GM19035 (cell line): ENCODE results near the gene FAM210A.

ENCODE experiments used
- ATAC-seq: cut with Tn5 transposase; IDR thresholded peaks from one replicate; pipeline ENCODE4 v1.9.1; 2021; ENCODE audit not compliant: unreplicated experiment

FAM210A gene

GRCh38 chr18:13646633-13647032 is 79.7 kb downstream of the FAM210A start:
- no peak for ATAC-seq

DNA sequence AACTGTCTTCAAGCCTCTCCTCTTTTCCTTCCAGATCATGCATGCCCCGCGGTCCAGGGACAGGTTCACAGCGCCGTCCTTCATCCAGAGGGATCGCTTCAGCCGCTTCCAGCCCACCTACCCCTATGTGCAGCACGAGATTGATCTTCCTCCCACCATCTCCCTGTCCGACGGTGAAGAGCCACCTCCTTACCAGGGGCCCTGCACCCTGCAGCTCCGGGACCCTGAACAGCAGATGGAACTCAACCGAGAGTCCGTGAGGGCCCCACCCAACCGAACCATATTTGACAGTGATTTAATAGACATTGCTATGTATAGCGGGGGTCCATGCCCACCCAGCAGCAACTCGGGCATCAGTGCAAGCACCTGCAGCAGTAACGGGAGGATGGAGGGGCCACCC is 81.3 kb downstream of the FAM210A start:
- ATAC-seq: no peak

DNA sequence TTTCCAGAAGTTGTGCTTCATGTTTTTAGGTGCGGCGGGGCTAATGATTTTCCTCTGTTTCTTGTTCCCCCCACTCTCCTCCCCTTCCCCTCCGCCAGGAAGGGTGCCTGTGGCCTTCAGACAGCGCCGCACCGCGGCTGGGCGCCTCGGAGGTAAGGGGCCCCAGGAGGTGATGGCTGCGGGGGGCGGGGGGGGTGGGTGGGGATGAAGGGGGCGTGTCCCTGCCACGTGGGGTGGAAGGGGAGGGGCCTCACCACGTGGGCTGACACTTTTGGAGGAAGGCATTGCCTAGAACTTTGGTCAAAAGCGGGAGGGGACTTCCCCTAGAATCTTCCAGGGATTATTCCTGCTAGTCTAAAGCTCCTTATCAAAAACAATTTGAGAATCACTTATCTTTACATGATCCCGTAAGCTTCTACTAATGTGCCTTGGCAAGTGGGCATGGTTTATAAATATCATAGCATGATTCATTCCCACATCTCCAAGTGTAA is 83.1 kb downstream of the FAM210A start:
- no peak for ATAC-seq

GRCh38 chr18:13642440-13642827 is 83.9 kb downstream of the FAM210A start:
- ATAC-seq: no peak

GRCh38 chr18:13641551-13642439 is 84.6 kb downstream of the FAM210A start:
- no peak for ATAC-seq

DNA sequence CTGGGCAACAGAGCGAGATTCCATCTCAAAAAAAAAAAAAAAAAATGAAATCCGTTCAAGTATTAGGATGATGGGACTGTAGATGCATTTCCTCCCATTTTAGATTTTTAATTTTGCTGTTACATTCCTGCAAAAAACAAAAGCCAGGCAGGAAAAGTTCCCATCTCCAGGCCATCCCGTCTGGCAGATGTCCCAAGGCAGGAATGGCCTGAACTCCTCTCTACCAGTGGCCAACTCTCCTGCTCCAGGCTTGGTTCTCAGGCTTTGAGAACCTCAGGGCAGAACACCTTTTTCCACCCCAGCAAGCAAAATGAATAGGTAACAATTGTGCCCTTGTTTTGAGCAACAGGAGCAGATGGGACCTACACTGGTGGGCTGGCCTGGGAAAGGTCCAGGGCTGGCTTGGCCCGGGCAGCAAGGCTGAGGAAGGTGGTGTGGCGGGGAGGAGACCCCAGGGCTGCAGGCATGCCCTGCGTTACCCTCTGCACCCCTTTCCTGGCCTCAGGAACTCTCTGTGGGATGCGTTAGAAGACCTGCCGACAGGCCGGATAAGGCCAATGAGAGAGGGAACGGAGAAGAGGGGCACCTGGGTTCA is 86.0 kb downstream of the FAM210A start:
- ATAC-seq: no peak

- no peak for ATAC-seq
Observed at GRCh38 chr18:13638719-13639595, 87.4 kb downstream of the FAM210A start.

GRCh38 chr18:13635046-13635445 is 91.3 kb downstream of the FAM210A start:
- ATAC-seq: no peak

- no peak for ATAC-seq
Observed at GRCh38 chr18:13633700-13634099, 92.7 kb downstream of the FAM210A start.

DNA sequence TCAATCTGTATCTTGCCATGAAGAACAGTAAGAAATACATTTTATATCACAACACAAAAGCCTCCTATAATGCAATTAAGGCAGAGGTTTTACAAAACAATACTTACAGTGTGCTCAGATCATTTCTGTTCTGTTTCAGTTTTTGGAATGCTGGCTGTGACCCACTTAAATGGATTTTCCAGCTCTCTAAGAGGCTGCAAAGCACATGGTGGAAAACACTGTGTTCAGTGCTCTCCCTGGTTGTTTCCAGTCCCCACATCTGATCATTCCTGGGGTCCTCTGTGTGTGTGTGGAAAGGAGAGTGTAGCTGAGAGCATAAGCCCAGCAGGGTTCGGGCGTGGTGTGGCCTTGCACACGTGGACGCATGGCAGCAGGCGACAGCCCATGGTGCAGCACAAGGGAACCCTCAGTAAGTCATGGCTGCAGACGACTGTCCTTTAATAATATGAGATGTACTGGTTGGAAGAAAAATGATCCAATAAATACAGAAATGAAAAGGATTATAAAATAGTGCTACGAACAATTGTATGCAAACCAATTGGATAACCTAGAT is 95.6 kb downstream of the FAM210A start:
- ATAC-seq: no peak

GRCh38 chr18:13629841-13630715 is 96.3 kb downstream of the FAM210A start:
- ATAC-seq: peak; percentile 67

GRCh38 chr18:13628211-13628610 is 98.1 kb downstream of the FAM210A start:
- no peak for ATAC-seq

- ATAC-seq: no peak
Observed at GRCh38 chr18:13627639-13628038, 98.7 kb downstream of the FAM210A start.

DNA sequence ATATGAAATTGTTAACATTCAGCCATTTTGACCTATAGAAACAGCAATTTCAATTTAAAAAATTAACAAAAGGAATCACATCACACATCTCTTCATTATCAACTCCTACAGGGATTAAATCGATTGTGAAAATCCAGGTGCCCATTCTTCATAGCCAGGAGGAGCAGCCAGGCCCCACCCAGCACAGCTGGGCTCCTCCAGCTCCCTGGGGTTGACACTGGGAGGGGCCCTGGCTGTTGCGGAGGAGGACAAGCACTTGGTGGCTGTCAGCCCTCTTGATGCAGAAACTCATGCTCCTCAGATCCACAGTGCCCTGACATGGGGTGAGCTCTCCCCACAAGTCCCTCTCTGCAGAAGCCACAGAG is 99.8 kb downstream of the FAM210A start:
- ATAC-seq: no peak

- ATAC-seq: no peak
Observed at GRCh38 chr18:13625843-13626543, 100.4 kb downstream of the FAM210A start.

DNA sequence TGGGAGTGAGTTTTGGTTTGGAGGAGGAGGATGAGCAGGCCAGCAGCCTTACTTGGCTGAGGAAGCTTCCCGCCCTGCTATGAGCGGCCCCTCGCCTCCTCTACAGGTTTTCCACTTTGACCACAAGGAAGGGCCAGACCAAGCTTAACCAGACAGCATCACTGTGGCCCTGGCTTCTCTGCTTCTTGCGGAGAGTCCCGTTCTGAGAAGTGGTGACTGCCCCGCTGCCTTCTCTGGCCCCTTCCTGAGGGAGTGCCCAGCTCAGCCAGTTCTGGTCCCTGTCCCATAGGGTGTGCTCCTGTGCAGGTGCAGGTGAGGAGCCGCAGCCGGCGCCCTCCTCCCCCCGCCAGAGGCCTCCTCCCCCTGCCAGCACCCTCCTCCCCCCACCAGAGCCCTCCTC is 101.0 kb downstream of the FAM210A start:
- no peak for ATAC-seq

DNA sequence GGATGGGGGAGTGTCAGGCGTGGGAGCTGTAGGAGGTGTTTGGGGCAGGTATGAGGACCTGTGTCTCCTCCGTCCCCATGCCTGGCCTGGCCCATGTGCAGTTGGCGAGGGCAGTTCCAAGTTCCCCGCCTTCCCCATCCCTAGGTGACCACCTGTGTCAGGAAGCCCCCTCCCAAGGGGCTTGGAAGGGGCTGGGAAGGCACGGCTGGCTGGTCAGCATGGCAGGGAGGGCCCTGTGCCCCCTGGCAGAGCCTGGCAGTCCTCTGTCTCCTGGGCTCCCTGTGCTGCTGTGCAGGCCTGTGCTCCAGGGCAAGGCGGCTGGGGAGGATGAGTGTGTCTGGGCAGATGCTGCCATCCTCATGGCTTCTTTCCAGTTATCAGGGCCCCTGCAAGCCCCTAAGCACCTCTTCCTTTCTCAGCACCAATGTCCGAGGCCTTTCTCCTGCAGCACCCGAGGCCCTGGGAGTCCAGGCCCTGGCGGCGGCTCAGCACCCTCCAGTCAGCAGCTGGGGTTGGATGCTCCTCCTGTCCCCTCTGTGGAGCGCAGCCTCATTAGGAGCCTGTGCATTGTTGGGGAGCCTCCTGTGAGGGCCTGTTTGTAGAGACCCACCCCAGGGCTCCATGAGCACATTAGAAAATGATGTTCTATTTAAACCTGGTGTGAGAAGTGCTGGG is 101.7 kb downstream of the FAM210A start:
- ATAC-seq: no peak

DNA sequence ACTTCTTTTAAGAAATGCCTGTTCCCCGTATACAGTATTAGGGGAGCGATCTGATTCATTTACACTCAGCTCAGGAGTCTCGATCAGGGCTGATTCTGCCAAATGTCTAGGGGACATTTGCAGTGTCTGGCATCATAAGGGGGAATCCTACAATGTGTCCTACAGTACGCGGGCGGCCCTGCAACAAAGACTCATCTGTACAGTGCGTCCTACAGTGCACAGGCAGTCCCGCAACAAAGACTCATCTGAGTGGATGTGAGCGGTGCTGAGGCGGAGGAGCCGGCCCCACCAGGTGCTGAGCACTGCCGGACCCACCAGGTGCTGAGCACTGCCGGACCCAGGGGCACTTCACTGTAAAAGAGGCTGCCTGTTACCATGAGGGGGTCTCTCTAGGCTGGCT is 102.5 kb downstream of the FAM210A start:
- no peak for ATAC-seq

DNA sequence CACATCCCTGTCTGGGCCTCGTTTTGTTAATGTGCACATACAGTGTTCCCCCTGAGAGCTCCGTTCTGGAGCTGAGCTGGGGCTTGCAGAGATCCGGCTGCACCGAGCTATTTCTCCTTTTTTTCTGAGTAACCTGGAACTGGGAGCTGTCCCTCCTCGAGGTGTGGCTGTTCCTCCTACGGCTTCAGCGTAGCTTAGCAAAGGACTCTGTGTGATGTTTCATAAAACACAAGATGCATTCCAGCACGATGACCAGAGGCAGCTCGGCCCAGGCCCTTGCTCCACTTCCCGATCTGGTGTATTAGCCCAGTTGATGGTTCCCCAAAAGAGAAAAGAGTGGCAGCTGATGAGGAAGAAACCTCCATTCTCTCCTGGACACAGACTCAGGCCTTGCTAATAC is 103.0 kb downstream of the FAM210A start:
- ATAC-seq: no peak
